Stimulated activated CD8-positive, alpha-beta memory T cell treated with anti-CD3 and anti-CD28 coated beads, Interleukin-4, amount 100 ng/mL, for 4 hours (primary cell): ENCODE measurements around the gene ZFAND3.

ENCODE experiments used
- DNase-seq, 2 donors: peaks; one replicate each; pipeline ENCODE4 v3.0.0-alpha.2; 2020; ENCODE audit warnings: low read depth in 2 of 2, low spot score in 1 of 2

ZFAND3 gene

DNA sequence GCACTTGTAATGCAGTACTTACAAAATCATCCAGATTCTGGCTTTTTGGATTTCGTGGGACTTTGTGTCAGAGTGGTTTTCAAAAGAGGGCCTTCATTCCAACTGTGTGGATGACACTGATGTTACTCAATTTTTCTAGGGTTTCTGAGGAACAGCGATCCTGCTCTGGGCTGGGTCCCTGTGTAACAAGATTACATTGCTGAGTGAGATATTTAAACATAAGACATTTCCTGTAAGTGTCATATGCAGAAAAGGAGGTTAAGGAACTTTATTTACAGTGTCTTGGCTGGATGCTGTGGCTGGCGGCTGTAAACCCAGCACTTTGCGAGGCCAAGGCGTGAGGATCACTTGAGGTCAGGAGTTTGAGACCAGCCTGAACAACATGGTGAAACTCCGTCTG is 6.7 kb downstream of the ZFAND3 start:
- DNase-seq: no peak

DNA sequence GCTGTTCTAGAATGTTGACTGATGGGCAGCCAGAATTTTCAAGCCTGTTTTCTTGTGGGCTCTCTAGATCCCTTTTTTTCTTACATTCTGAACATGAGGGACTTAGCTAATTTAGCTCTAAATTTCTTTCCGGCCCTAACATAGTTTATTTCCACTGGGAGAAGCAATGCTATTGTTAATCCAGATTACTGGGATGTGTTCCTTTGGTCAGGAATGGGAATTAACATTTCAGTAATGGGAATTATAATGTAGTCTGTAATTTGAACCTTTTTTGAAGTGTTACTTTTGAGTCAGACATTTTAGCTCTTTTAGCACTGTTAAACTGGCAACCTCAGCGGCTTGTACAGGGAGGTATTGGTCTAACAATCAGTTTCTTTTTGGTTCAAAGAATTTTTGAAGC is 7.5 kb downstream of the ZFAND3 start:
- DNase-seq: no peak

DNA sequence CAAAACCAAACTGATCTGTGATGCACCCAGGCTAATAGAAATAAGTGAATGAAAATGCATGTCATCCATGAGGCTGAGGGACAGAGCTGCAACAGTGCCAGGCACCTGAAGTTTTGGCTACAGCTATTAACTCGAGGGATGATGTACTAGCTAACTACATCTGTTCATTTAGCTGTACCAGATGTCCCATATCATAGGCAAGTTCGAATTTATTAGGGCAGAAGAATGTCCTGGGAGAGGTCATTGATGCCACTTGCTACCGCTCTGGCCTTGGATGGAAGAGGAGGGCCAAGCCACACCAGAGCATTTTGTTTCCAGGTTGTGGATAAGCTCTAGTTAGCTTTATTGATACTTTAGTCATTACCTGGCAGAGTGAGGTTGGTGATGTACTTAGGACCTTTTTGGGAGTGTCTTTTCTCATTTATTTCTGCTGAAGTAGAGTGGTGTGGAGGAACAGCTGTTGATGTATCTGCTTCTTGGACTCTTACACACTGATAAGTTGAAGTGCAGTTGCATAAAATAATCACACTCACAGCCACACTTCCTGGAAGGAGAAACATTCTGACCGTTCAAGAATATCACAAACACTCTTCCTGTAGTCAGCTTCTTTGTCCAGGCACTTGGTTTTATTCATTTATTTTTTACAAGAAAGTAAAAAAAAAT is 8.2 kb downstream of the ZFAND3 start:
- no peak for DNase-seq

DNA sequence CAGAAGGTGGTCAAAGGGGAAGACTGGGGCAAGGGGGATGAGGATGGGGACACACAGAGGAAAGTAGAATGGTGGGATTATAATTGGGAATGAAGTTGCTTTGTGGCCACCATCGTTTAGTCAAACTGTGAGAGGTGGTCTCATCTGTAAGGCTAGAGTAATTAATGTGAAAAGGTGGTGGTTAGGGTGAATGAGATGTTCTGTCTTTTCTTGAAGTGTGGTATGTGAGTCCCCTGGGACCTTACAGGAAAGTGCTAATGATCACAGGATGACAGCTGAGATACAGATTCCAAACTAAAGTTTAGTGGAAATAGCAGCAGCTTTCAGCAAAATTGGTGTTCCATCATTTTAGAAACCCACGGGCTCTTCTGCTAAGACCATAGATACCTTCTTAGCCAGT is 10.7 kb downstream of the ZFAND3 start:
- DNase-seq: no peak

DNA sequence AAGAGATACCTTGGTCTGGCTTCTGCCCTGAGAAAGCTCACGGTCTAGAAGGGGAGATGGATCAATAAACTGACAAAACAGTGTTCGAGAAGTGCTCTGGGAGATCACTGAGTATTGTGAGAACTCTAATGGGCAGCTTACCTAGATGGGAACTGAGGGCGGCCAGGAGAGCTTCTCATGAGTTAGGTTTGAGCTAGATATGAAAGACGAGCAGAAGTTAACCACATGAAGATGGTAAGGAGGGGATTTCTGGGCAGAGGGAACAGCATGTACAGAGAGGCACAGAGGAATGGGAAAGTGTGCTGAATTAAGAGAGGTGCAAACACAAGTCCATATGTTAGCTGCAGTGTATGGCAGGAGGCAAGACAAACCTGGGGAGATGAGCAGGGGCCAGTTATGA is 11.9 kb downstream of the ZFAND3 start:
- no peak for DNase-seq

DNA sequence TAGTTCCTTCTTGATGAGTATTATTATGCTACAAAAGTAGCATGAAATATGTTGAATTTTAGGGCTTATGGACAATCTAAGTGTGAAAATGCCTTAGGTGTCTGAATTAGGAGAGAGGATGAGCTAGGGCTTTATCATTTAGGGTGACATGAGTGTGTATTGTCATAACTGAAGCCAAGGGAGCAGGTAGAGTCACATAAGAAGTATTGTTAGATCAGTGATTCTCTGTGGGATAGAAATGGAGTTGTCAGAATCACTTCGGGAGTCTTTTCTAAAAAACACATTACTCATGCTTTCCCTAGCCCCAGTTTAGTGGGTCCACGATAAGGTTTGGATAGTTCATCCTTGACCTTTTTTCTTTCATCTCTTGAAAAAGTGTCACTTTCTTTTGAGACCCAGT is 16.4 kb downstream of the ZFAND3 start:
- DNase-seq: no peak

DNA sequence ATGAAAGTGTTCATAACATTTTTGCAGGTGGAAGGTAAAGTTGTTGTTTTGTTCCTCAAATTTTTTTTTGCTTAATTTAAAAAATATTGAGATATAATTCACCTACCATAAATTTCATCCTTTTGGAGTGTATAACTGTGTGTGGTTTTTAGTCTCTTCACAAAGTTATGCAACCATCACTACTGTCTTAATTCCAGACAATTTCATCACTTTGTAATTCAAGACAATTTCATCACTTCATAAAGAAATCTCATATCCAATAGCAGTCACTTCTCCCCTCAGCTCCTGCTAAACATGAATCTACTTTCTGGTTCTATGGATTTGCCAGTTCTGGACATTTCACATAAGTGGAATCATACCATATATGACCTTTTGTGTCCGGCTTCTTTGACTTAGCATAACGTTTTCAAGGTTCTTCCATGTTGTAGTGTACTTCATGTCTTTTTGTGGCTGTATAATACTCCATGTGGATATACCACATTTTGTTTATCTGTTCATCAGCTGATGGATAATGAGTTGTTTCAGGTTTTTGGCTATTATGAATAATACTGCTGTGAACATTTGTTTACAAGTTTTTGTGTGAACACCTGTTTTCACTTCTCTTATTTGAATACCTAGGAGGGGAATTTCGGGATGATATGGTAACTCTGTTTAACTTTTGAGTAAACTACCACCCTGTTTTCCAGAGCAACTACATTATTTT is 18.8 kb downstream of the ZFAND3 start:
- DNase-seq: no peak

DNA sequence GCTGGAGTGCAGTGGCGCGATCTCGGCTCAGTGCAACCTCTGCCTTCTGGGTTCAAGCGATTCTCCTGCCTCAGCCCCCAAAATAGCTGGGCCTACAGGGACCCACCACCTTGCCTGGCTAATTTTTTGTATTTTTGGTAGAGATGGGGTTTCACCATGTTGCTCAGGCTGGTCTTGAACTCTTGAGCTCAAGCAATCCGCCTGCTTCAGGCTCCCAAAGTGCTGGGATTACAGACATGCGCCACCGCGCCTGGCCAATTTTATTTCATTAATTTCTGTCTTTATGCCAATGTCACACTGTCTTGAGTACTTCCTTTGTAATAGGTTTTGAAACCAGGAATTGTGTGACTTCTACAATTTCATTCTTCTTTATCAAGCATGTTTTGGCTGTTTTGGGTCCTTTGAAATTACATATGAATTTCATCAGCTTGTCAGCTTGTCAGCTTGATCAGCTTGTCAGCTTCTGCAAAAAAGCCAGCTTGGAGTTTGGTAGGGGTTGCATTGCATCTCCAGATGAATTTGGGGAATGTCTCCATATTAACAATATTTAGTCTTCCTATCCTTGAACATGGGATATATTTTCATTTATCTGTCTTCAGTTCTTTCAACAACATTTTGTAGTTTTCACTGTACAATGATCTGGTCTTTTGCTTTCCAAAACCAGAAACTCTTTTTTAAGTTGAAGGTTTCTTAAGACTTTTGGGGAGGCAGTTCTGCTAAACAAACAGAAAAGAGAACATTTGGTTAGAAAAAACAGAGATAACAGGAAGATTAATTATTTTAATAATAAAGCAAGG is 20.8 kb downstream of the ZFAND3 start:
- no peak for DNase-seq

DNA sequence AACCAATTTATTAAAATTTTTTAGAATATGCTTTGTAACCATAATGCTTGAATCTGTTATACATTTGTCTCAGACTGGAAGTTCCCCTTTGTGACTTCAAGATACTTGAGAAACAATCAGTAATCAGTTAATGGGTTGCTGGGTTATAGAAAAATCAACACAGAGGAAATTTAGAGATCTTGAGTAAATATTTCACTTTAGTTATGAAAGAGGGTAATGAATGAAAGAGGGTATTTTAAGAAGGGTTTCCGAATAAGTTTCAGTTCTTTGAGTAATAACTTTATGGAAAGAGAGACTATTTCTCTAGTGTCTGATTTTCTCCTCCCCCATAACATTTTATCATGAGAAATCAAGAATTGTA is 21.4 kb downstream of the ZFAND3 start:
- DNase-seq: no peak

DNA sequence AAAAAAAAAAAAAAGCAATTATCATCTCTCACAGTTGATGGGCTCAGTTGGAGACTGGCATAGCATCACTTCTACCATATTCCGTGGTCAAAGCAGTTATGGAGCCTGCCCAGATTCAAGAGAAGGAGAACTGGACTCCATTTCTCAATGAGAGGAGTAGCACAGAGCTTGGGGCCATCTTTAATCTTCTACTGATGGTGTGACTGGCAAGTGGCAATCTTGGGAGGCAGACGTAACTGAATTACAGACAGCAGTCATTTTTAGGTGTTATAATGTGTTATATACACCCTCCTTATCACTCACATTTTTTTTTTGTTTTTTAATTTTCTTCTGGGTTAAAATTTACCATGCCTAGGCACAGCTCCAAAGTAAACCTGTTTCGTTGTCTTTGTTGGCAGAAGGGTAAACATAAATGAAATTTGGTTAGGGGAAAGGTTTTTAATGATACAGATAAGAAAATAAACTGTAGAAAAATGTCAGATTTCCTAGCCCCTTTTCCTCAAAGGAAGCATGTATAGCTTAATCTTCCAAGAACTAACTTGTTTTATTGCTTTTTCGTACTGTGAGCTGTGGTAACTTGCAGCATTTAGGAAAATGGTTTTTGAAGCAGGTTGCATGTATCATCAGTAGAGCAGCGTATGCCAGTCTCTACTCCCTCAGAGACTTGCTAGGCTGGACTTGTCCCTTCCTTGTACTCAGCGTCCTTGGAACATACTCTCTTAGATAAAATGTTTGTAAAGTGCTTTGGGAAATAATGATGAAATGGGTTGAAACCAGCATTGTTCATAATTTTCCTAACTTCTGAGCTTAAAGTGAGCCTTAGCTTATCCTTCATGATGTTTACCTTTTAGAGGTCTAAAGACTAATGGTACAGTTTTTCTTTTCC is 25.7 kb downstream of the ZFAND3 start:
- DNase-seq: no peak

DNA sequence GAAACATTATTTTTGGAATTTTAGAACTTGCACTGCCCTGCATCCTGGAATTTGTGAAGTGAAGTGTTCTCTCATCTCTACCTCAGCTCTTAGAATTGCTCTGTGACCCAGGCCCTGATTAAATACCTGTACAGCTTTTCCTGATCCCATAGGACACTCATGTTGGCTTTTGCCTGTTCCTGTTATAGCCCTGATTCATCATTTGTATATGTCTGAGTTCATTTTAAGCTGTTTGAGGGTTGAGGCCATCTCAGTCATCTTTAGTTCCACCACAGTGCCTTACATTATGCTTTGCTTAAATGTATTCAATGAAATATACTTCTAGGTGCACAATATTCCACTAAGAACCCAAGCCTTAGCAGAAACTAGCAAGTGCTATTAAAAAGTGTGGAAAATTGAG is 26.4 kb downstream of the ZFAND3 start:
- DNase-seq: no peak

DNA sequence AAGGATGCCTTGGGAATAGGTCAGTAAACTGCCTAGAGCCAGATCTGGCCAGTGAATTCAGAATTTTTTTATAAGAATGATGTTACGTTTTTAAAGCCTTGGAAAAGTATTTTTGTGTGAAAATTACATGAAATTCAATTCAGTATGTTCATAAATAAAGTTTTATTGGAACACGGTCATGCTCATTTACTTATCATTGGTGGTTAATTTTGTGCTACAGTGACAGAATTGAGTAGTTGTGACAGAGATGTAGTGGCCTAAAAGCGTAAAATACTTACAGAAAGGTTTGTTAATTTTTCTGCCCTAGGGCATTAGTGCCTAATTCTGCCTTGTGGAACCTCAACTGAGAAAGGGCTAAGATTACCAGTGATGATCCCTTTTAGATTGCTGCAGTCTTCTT is 28.2 kb downstream of the ZFAND3 start:
- DNase-seq: no peak

DNA sequence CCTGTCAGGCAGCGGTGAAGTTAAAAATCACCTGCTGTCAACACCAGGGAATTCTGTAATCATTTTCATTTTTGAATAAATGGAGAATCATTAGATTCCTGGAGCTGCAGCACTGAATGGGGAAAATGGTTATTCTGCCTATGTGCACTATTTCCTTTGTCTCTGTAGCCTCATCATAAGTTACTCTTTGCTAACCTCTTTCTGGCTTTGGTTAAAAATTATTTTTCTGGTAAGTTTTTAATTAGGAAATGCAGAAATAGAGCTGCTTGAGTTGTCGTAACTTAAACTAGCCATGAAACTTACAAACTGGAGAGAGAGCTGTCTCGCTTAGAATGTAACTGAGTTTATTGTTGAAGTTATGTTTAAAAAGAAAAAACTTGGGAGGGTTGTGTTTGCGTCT is 28.8 kb downstream of the ZFAND3 start:
- no peak for DNase-seq

DNA sequence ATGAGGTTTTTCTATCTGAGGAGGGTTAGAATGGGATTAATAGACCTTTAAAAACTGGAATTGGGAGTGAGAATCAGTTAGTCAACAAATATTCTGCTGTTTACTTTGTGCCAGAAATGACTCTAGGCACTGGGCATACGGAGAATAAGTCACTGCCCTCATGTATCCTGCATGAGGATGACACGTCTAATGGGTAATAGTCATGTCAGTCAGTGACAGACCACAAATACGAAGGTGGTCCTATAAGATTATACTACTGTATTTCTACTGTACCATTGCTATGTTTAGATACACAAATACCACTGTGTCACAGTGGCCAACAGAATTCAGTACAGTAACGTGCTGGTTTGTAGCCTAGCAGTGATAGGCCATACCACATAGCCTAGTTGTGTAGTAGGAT is 30.7 kb downstream of the ZFAND3 start:
- DNase-seq: no peak

DNA sequence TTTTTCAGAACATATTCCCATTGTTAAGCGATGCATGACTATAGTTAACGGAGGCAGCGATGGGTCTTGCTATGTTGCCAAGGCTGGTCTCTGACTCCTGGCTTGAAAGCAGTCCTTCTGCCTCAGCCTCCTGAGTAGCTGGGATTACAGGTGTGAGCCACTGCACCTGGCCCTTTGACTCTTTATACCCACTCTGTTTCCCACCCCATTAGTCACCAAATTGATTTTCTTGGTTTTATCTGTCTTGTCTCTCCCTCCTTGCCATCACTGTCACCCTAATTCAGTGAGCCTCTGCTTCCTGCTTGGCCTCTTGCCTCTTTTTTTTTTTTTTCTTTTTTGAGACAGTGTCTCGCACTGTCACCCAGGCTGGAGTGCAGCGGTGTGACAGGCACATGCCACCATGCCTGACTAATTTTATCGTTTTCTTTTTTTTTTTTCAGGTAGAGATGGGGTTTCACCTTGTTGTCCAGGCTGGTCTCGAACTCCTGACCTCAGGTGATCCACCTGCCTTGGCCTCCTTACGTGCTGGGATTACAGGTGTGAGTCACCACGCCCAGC is 31.3 kb downstream of the ZFAND3 start:
- DNase-seq: no peak

DNA sequence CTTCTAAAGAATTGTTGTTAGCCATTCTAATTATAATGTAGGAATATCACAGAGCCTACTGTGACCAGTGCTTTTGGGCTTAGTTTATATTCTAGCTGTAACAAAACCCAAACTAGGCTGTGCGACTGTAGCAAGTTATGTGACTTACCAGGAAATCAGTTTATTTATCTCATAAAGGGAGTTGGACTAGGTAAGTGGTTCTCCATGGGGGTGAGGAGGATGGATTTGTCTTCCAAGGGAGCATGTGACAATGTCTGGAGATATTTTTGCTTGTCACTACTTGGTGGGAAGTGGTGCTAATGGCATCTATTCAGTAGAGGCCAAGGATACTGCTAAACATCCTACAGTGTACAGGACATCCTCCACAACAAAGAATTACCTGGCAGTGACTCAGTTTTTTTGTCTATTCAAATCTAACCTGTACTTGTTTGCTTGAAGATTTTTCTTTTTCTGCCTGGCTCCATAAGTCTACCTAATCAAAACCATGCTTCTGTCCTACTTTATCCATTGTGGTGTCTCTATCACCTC is 32.5 kb downstream of the ZFAND3 start:
- no peak for DNase-seq

DNA sequence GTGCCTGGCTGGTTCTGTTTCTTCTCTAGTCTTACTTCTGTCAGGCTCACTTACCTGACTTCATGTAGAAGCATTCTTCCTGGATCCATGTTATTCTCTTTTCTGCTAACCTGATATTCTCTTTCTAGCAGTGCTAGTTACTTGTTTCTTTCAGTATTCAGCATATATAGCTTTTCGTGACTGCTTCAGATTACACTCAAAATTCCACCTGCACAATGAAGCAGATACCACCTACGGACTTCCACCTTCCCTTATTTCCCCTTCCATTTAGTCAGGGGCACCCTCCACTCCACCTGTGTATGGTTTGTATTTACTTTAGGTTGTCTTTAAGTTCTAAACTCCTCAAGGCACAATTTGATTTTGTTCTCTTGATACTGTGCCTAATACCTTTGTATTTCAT is 36.8 kb downstream of the ZFAND3 start:
- DNase-seq: no peak

DNA sequence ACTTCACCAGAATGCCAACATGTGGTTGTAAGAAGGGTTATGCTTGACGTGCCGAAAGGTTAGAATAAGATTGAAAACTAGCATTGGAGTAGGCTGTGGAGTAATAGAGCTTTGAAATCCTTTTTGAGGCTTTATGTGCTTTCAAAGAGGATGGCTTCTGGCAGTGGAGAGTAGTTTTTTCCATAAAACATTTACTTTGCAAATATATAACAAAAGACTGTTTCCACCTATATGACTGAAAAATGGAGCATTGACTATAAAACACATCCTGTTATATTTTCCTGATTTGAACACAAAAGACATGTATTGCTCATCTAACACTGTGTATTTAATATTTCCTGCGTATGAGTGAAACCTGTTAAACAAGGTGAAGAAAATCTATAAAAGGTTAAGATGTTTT is 38.8 kb downstream of the ZFAND3 start:
- no peak for DNase-seq

DNA sequence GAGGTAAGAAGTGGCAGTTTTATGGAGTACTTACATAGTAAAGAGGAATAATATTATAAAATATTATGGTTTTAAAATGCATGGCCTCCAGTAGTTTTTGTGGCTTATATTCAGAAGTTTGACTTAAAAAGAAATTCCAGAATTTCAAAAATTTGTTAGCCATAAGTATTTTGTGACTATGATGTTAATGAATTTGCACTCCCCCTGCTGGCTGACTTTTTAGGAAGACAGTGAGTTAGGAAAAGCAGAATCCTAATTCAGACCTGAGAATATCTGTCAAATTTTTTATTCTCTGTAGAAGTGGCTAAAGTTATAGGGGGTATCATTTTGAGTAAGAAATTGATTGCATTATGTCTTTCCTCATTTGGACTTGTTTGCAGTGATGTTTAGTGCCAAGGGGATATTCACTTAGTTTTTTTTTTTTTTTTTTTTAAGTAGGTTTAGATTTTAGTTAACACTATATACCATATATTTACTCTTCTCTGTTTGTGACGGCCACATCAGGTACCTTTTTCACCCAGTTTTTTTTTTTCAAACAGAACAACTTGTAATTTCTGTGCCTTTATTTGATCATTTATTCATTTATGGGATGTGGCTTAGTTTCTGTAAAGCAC is 40.8 kb downstream of the ZFAND3 start:
- no peak for DNase-seq

DNA sequence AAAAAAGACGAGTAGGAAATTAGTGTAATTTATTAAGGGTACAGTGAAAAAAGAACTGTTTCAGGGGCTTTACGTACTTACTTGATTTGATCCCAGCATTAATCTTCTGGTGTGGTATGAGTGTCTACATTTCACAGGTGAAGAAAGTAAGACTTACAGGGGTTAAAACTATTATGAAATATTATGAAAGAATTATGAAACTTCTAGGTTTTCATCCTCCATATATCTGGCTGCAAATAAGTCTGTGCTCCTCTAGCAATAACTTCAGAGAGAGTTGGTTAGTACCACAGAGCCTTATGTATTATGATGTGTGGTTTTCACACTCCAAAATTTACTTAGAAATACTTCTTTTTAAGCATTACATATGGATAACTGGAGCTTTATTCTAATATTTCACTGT is 41.9 kb downstream of the ZFAND3 start:
- DNase-seq: no peak
